Testis (tissue), 3 donors: ENCODE data around the gene ANKRD22. TPM values are rescaled to one million over a fixed set of nuclear protein-coding genes. Genes with fewer than 3 reads are reported as not detected.

Experiments
- DNase-seq: peaks from one replicate; pipeline ENCODE4 v3.0.0-alpha.2; 2019
- H3K27ac ChIP-seq, 2 donors: fragments of 200-600 bp; sonication (generic); one replicate each; pipeline ENCODE4 v1.5.1; 2019
- H3K27me3 ChIP-seq: fragments of 200-600 bp; sonication (generic); one replicate; pipeline ENCODE4 v1.5.1; 2019
- H3K36me3 ChIP-seq: fragments of 200-600 bp; sonication (generic); one replicate; pipeline ENCODE4 v1.5.1; 2017; ENCODE audit warnings: low read depth; ENCODE audit errors: missing control alignments
- H3K4me1 ChIP-seq: fragments of 200-600 bp; sonication (generic); one replicate; pipeline ENCODE4 v1.5.1; 2019
- H3K4me3 ChIP-seq, 2 donors: fragments of 200-600 bp; sonication (generic); one replicate each; pipeline ENCODE4 v1.5.1; 2017 to 2019
- H3K9me3 ChIP-seq: fragments of 200-600 bp; sonication (generic); one replicate; pipeline ENCODE4 v1.5.1; 2017
- POLR2A ChIP-seq: fragments of 450-650 bp; IDR thresholded peaks from one replicate; pipeline ENCODE4 v1.6.1; 2017; ENCODE audit warnings: antibody characterized with exemption, mild to moderate bottlenecking, moderate library complexity
- WGBS, 2 donors: methylation state at CpG; one replicate each; pipeline ENCODE4 v1.1.5; 2018; 5-methylcytosine and 5-hydroxymethylcytosine counted together
- intact Hi-C: fragments of 100-400 bp; cut with DNase I; formaldehyde crosslinking; loops from one replicate; pipeline ENCODE4 v1.15.1; 2023; ENCODE audit warnings: low total_unique reads
- polyA plus RNA-seq: library from polyadenylated mRNA; stranded (reverse); fragments of 350-450 nt; fragmentation: Illumina TruSeq; extraction: RNeasy Lipid Tissue Mini Kit (QIAGEN cat#74804); gene quantifications from one replicate; pipeline ENCODE4 v1.2.3, GENCODE V29; 2014; ENCODE audit warnings: low read depth, low replicate concordance; ENCODE audit not compliant: insufficient read depth
- total RNA-seq, 2 donors: library from RNA; depleted of rRNA; stranded (reverse); fragments of >200 nt; gene quantifications; one replicate each; pipeline ENCODE4 v1.2.3, GENCODE V29; 2016
- TF ChIP-seq, protein P1 (sequence below), 3 experiments: fragments of 450-650 bp in 2 of 3; fragments of 200-600 bp in 1 of 3; sonication (generic) in 1 of 3; IDR thresholded peaks; one replicate each; pipeline ENCODE4 v1.5.1; 2016 to 2019; ENCODE audit warnings: antibody characterized with exemption in 3 of 3, mild to moderate bottlenecking in 2 of 3, moderate library complexity in 1 of 3

ANKRD22 gene
- total and polyA plus RNA-seq, 3 donors from 2014 or later = 0.31 to 1.3 TPM; not detected in 1

DNA sequence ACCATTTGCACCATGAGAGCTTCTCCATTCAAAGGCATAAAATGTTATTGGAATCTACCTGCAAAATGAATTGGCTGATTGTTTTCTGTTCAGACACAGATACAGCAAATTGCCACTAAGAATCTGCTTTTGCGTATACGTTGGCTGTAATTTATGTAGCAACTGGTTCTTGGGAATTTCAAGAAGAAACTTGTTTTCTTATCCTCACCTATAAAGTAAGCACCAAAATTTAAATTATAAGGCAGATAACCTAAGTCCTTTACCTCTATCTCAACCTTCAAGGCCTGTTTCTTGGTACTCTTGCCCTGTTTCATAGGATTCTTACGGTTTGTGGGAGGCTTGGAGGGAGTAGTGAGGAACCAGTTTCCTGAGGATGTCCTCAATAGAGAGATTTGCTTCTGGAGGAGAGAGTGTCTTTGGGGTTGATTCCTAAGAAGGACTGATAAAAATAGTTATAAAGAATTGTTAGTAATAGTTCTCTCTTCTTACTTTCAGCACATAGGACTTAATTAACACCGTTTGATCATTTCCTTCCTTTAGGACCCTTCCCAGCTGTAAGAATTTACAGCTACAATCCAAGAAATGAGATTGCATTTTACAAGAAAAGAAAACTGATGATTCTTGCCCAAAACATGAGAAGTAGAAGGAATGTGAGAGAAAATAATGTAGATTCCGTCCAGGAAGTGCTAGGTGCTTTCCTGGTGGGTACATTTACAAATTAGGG, 30.4 kb upstream of the ANKRD22 start:
- DNase-seq = no peak
- H3K27me3 ChIP-seq = no peaks in the 10 kb centered on the region
- no peak overlapping the region for H3K4me3 ChIP-seq
- H3K4me1 ChIP-seq = peaks cover 6% of the 10 kb centered on the region
- 51 to 56% methylated on average over 5 of the region's 5 CpGs for WGBS, 2 donors
- H3K36me3 ChIP-seq = no peaks in the 10 kb centered on the region
- no peak for TF ChIP-seq POLR2A
- TF ChIP-seq, protein P1, sequence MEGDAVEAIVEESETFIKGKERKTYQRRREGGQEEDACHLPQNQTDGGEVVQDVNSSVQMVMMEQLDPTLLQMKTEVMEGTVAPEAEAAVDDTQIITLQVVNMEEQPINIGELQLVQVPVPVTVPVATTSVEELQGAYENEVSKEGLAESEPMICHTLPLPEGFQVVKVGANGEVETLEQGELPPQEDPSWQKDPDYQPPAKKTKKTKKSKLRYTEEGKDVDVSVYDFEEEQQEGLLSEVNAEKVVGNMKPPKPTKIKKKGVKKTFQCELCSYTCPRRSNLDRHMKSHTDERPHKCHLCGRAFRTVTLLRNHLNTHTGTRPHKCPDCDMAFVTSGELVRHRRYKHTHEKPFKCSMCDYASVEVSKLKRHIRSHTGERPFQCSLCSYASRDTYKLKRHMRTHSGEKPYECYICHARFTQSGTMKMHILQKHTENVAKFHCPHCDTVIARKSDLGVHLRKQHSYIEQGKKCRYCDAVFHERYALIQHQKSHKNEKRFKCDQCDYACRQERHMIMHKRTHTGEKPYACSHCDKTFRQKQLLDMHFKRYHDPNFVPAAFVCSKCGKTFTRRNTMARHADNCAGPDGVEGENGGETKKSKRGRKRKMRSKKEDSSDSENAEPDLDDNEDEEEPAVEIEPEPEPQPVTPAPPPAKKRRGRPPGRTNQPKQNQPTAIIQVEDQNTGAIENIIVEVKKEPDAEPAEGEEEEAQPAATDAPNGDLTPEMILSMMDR (IDR thresholded peaks at IDR 0.05) = no peak
- no peaks in the 10 kb centered on the region for H3K9me3 ChIP-seq
- intact Hi-C loops = no loop called here
- peak overlapping the region in 1 of 2 donors; percentile 48 for H3K27ac ChIP-seq

DNA sequence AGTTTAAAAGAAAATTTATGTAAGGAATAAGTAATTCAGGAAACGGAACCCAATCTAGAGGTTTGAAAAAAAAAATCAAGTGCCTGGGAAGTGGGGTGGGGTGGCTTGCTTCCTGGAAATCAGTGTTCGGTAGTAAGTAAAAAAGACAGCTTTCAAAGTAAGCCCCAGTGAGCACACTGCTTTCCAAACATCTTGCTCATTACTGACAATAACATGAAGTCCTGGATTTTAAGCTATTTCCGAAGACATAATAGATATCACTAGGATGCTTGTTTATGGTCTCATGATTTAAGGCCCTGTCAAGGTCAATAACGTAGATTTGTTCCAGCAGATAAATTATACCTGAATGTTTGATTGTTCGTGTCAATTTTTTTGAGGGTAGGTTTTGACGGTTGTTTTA, 29.7 kb upstream of the ANKRD22 start:
- Histone ChIP-seq H3K9me3 (no peaks in the 10 kb centered on the region), H3K36me3 (no peaks in the 10 kb centered on the region), H3K4me1 (peaks cover 6% of the 10 kb centered on the region), H3K4me3 (peak overlapping the region; percentile 81 to 93), H3K27ac (peak overlapping the region; percentile 94 to 95), H3K27me3 (no peaks in the 10 kb centered on the region)
- intact Hi-C loops = no loop called here
- WGBS, 2 donors = 14 to 17% methylated on average over 6 of the region's 6 CpGs
- no peak for DNase-seq
- TF ChIP-seq, protein P1 (IDR thresholded peaks at IDR 0.05) = no peak
- no peak for TF ChIP-seq POLR2A

DNA sequence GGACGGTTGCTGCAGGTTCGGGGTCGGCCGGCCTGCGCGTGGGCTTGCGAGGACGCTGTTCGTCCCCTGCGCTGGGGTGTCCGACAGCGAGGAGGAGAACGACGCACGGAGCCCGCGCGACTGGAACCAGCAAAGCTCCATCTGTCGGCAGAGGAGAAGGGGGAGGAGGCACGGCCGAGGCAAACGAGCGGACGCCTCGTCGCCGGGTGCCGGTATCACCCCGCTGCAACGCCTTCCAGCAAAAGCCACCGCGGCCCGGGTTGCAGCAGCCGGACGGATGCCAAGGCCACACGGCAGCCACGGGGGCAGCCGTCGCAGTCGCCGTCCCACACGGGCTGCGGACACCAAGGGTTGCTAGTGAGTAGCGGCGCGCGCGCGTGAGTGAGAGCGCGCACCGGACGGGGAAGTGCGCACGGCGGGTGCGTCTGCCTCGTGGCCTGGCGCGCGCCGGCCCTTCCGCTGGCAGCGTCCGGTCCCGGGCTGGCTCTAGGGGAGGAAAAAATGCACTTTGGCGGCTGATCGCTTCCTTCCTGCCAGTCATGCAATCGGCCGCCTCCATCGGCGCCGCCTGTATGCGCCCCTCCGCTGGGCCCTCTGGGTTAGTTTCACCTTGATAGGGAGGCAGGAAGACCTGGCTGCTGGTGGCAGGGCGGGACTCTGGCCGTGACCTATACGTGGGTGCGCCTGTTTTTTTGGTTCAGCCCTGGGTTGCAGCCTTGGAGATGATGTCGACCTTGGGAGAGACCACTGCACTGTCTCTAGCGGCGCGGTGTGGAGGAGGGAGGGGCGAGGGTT, 28.8 kb upstream of the ANKRD22 start:
- intact Hi-C loops = no loop called here
- H3K9me3 ChIP-seq = no peaks in the 10 kb centered on the region
- peak; percentile 89 for DNase-seq
- H3K27ac ChIP-seq = peak overlapping the region; percentile 94 to 95
- H3K27me3 ChIP-seq = no peaks in the 10 kb centered on the region
- H3K36me3 ChIP-seq = no peaks in the 10 kb centered on the region
- H3K4me1 ChIP-seq = peaks cover 6% of the 10 kb centered on the region
- peak overlapping the region; percentile 81 to 93 for H3K4me3 ChIP-seq
- no peak for TF ChIP-seq POLR2A
- TF ChIP-seq, protein P1 (IDR thresholded peaks at IDR 0.05) = no peak
- 0% methylated on average over 3 to 73 of the region's 84 CpGs for WGBS, 2 donors

DNA sequence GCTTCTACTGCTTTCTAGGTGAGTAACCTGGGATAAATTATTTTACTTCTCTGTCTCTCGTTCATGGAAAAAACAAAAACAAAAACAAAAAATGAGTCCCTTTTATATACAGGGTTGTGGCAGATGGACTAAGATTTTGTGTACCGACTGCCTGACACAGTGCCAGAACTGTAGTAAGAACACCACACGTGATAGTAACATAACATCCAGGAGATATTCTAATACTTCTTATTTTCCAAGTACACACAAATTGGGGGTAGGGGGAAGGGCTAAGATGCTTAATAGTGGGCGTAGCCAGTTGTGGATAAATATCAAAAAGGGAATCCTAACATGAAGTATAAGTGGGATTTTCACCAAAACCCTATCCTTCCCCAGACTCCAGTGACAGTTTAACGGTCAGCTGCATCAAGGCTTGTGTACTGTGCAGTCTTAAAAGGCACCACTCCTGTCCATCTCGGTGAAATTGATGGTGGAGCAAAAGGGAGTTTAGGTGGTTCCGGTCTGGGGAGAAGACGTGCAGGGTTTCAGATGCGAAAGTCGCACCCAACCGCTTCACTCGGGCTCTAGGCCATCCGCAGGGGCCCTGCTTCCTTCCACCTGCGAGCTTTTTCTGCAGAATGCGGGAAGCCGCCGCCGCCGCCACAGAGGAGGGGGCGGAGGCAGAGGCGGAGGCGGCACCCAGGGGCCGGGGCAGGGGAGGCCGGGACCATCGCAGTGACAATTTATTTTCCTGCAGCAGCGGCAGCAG, 28.1 kb upstream of the ANKRD22 start, which contains the start of gene STAMBPL1:
STAMBPL1 (plus strand) TSS at position 712 of the 748 bp plus-strand sequence. CDS start 21,464 bp downstream, outside the sequence.
- Histone ChIP-seq H3K27ac (peak within 1 kb of the TSS; percentile 94 to 95), H3K9me3 (no peaks in the 10 kb centered on the region), H3K36me3 (no peaks in the 10 kb centered on the region), H3K4me1 (peaks cover 6% of the 10 kb centered on the region), H3K4me3 (peak within 1 kb of the TSS; percentile 81 to 93), H3K27me3 (no peaks in the 10 kb centered on the region)
- WGBS, 2 donors = 3 to 4% methylated on average over 18 to 21 of the region's 26 CpGs
- intact Hi-C loops = no loop called here
- TF ChIP-seq, protein P1 (IDR thresholded peaks at IDR 0.05) = no peak
- no peak for TF ChIP-seq POLR2A
- peak; percentile 44 for DNase-seq
